HG03039 (cell line): ENCODE measurements around the gene WEE2.
"Not testable (repeated sequence)": the region's sequence is repeated elsewhere in the genome, so short reads cannot be mapped to it uniquely, and the experiment has no call there.

ENCODE experiments used
- ATAC-seq: cut with Tn5 transposase; IDR thresholded peaks from one replicate; pipeline ENCODE4 v1.9.1; 2021; ENCODE audit warnings: mild to moderate bottlenecking, moderate library complexity; ENCODE audit not compliant: unreplicated experiment

WEE2 gene

DNA sequence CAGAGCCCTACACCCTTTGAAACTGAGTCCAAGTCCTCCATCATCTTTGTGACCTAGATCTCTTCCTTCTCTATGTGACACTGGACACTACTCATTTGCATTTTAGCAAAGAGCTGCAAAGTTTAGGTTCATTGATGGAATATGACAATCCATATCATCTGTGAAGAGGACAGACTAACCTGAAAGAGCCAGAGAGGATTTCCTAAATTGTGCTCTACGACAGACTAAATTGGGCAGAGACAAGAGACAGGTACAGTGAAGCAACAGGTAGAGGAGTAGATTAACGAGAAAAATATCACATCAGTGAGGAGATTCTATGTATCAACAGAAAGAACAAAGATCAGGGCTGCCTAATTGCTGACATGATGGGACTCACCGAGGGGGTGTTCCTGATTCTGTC is 55.6 kb downstream of the WEE2 start, which contains the start of gene TAS2R3:
Gene TAS2R3 (plus strand): TSS at position 301 of the 400 bp plus-strand sequence. CDS start 62 bp downstream, at position 363.
- no peak for ATAC-seq

GRCh38 chr7:141770083-141770583 is 62.0 kb downstream of the WEE2 start:
- not testable (repeated sequence) for ATAC-seq

- no peak for ATAC-seq
These were observed 68.2 kb downstream of the WEE2 start, which contains the start of gene TAS2R4 for GRCh38 chr7:141776374-141776773. TAS2R4 (plus strand) TSS chr7:141776674; CDS start chr7:141778489, 1,815 bp downstream.
